HG03432 (cell line): ENCODE results near the gene GLOD4.

ENCODE experiments used
- ATAC-seq: cut with Tn5 transposase; IDR thresholded peaks from one replicate; pipeline ENCODE4 v1.9.1; 2021; ENCODE audit warnings: mild to moderate bottlenecking, moderate library complexity; ENCODE audit not compliant: unreplicated experiment

GLOD4 gene

DNA sequence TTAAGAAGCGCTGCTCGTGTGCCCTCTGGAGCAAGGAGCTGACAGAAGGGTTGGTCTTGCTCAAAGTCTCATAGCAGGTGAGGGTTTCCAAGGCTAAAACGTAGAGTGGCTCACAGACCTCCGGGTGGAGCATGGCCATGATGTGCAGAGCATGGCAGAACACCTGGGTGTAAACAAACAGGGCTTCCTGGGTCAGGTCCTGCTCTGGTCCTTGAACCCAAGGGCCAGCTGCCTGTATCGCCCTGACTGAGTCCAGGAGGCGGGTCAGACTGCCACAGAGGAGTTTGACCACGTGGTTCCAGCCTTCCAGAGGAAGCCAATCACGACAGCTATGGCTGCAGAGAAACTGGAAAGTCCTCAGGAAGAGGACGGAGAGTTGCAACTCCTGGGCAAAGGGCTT is 37.1 kb downstream of the GLOD4 start:
- ATAC-seq = no peak

DNA sequence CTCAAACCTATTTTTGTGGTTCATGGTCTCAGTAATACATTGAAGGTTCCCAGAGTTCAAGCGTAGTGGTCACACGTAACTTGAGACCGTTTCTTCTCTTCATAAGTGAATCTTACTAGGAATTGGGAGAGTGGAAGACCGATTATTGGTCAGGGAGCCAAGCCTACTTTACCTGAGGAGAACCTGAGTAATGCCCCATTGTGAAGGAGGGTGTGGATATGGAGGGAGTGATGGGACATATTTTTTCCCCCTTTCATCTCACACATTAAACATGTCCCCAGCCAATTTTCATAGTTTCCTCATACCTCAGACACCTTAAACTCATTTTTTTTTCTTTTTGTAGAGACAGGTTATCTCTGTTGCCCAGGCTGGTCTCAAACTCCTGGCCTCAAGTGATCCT is 38.9 kb downstream of the GLOD4 start:
- no peak for ATAC-seq

DNA sequence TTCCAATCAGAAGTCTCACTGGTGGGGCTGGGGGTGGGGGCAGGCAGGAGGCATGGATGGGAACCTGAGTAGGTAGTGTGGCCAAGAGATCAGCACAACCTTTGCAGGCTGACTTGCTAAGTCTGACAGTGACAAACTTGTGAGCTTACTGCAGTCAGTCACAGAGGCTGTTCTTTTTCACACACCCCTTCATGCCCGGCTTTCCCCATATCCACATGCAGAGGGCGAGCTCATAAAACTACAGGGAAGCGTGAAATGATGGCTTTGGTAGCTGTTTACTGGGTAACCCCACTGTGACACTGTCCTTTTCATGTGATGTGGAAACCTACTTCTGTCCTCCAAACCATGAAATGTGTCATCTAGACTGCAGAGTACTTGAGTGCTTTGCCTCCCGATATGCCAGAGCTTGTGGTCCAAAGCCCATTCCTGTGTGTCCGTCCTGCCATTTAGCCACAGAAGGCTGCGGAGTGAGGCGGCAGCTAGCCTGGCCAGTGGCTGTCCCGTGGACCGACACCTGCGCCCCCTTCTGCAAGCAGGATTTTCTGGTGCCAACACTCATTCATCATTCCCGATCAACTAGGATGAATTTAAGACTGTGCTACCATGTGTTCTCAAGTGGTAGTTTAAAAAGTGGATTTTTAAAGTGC is 39.8 kb downstream of the GLOD4 start:
- no peak for ATAC-seq

DNA sequence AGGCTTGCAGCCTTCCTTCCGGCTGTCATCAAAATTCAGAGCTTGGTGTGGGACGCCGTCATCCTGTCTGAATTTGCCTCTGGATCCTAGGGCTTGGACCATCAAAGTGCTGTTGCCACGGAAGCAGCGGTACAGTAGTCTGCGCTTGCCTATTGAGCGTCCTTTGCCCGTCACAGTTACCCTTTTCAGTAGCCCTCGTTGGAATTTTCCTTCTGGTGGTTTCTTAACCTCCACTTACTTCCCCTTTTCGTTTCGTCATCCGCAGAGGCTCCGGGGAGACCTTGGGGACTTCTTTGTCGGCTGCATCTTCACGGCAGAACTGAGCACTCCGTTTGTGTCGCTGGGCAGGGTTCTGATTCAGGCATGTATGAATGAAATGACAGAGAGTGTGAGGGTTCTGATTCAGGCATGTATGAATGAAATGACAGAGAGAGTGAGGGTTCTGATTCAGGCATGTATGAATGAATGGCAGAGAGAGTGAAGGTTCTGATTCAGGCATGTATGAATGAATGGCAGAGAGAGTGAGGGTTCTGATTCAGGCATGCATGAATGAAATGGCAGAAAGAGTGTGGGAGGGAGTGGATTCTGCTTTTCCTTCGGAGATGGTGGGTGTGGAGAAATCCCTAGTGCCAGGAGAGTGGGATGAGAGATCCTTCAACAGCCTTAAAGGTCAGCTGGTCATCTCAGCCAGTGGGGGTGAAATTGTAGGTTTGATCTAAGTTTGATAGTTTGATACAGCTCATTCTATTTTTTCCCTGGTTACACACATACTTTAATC is 41.7 kb downstream of the GLOD4 start:
- ATAC-seq = peak; percentile 68

DNA sequence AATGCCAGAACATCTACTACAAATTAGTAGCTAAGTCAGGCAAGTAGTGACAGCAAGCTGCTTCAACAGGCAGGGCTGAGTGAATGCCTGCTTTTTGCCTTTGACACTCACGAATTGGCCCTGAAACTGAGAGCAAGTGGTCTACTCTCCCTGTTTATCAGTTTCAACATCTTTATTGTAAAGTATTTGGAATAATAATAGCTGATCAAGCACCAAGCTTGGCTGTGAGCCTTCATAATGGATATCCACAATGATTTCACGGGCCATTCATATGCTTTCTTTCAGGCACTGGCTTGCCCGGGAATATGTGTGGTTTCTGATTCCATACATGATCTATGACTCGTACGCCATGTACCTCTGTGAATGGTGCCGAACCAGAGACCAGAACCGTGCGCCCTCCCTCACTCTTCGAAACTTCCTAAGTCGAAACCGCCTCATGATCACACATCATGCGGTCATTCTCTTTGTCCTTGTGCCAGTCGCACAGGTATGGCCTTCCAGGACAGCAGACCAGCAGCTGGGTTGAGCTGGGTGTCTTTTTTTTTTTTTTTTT is 44.4 kb downstream of the GLOD4 start:
- no peak for ATAC-seq

DNA sequence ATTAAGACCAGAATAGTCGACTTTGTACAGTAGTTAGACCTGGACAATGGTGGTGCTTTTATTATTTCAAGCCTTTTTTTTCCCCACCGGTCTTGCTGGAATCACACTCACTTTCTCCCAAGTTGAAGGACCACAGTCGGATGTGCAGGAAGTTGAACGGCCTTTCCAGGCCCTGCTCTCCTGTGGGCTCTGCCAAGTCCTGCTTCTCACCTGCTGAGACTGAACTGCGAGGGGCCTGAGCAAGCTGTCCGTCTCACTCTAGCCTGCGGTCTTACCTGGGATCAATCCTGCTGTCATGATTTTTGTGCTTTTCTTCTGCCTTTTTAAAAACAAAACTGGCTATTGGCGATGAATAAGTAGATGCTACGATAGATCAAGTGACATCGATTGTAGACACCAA is 48.3 kb downstream of the GLOD4 start:
- ATAC-seq = no peak

DNA sequence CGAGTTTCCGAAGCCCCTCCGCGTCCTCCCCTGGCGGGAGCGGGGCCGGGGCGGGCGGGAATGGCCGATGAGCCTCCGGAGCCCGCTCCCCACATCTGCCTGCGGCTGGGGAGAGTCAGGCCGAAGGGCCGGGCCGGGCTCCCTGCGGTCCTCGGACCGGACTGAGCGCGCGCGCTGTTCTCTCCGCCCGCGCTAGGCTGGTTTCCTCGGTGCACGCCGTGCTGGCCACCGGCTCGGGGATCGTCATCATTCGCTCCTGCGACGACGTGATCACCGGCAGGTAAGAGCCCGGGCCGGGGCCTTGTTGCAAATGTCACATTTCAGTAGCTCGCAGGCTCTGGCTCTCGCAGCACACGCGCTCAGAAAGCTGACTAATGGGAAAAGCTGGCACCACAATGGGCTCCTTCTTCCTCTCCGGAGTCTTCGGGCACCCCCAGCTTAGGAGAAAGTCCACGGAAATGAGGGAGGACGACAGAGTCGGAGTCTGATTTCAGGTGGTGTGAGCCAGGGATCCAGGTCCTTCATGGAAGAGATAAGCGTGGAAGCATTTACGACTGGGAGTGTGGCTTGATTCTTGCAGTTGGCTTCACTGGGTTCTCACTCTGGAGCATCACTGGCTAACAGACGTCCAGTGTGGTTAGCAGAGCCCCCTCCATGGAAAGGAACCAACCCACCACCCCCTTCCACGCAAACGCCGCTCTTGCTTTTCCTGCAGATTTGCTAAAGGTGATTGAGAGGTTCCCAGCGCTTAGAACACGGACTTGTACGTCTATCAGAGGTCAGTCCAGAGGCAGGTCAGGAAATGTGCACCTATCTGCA is 49.0 kb downstream of the GLOD4 start:
- peak; percentile 43 for ATAC-seq

DNA sequence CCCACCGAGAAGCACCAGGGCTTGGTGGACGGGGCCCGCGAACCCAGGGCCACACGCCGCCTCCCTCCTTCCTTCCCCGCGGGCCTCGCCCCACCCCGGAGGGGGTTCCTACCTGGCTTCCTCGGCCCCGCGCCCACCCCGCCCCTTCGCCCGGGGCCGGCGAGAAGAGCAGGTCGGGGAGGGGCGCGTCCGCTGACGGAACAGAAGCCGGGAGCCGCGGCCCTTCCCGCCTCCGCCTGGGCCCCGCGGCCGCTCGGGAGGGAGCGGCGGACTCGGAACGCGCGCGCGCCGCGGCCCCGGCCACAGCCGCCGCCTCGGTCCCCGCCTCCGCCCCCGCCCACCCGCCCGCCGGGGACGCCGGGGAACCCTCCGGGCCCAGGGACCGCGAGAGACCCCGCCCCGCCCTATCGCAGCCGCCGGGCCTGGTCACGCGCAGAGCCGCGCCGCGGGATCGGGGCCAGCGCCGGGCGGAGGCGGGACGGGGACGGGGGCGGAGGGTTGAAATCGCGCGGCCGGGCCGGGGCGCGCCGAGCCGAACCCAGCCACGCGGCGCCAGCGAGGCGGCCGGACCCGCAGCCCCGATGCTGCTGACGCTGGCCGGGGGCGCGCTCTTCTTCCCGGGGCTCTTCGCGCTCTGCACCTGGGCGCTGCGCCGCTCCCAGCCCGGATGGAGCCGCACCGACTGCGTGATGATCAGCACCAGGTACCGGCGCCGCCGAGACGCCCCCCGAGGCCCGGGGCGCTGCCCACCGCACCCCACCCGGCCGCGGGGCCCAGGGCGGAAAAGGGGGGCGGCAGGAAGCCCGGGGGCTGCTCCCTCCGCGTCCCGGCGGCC is 49.8 kb downstream of the GLOD4 start, which contains the start of gene TLCD3A:
Gene TLCD3A (plus strand): TSS at position 530 of the 835 bp plus-strand sequence. CDS start 52 bp downstream, at position 582.
- ATAC-seq = peak; percentile 65

DNA sequence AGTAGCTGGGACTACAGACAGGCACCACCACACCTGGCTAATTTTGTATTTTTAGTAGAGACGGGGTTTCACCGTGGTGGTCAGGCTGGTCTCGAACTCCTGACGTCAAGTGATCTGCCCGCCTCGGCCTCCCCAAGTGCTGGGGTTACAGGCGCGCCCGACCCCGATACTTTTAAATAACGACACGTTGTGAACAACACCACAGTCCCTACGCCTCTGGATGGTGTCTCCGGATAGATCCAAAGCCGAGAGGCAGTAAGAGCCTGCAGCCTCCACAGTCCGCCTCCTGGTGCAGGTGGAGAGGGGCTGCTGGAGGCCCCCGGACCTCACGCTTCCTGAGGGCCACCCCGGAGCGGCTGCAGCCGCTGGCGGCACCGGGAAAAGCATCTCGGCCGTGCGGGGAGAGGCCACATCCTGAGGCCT is 50.4 kb downstream of the GLOD4 start:
- ATAC-seq = no peak

DNA sequence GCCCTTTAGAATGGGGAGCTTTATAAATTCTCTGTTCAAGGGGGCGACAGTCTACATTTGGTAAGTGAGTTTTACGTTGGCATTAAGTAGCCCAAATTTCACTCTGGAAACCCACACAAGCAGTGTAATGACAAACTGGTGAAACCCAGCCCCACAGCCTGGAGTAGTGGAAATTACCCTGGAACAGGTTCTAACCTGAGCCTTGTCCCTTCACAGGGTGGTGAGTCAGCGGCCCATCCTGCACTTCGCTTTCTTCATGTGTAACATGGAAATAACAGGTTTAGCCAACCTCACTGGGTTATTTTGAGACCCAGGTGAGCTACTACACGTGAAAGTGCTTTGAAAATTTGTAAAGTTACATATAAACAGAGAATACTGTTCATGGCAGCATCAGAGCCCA is 53.2 kb downstream of the GLOD4 start:
- ATAC-seq = no peak

DNA sequence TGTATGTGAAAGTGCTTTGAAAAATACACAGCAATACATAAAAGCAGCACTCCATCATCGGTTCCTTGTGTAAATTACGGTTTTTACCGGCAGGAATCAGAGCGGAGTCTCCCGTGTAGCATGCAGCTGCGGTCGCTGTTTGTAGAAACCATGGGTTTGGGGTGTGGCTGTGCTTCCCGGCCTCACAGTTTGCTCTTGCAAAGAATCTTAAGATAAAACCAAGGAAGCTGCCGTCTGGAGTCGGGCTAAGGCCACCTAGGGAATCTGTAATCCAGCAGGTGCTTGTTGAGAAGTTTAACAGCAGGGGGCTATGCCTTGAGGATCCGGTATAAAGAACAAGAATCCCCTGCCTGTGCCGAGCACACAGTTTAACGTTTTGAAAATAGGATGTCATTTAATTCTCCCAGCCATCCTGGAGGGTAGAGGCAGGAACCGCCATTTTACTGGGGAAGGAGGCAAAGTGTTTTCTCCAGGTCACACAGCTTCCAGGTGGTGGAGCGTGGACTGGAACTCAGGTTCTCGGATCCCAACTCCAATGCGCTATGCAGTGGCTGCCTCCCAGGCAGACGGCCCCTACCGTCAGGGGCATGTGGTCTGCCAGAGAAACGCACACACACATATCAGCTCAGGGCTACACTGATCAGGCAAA is 55.7 kb downstream of the GLOD4 start:
- ATAC-seq = no peak

DNA sequence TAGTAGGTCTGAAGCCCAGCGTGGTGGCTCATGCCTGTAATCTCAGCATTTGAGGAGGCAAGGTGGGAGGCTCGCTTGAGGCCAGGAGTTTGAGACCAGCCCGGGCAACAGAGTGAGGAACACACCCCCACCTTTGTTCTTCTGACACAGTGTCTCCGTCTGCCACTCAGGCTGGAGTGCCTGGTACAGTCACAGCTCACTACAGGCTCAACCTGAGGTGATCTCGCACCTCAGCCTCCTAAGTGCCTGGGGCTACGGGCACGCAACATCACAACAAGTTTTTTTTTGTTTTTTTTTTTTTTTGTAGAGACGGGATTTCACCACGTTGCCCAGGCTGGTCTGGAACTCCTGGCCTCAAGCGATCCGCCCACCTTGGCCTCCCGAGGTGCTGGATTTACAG is 56.3 kb downstream of the GLOD4 start:
- ATAC-seq = no peak

DNA sequence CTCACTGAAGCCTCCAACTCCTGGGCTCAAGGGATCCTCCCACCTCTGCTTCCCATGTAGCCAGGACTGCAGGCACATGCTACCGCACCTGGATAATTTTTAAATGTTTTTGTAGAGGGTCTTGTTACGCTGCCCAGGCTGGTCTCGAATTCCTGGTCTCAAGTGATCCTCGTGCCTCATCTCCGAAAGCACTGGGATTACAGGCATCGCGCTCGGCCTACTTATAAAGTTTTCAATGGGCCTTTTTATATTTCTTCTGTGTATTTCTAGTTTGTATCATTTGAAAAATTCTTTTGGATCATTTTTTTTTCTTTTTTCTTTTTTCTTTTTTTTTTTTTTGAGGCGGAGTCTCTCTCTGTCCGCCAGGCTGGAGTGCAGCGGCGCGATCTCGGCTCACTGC is 57.0 kb downstream of the GLOD4 start:
- ATAC-seq = no peak

DNA sequence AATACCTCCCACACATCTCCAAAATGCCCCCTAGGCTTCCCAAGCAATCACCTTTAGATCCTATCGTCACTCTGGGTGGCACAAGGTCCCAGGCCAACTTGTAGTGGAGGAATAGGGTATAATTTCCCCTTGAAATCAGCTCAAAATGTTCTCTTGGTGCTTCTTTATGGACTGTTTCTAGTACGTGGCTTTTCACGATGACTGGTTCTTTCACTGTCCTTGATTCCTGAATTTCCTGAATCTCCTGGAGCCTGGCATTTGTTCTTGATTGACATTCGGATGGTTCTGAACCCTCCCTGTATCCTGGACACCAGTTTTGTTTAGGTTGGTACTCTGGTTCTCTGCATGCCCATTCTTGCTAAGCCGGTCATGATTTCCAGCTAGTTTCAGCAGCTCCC is 60.5 kb downstream of the GLOD4 start:
- no peak for ATAC-seq

DNA sequence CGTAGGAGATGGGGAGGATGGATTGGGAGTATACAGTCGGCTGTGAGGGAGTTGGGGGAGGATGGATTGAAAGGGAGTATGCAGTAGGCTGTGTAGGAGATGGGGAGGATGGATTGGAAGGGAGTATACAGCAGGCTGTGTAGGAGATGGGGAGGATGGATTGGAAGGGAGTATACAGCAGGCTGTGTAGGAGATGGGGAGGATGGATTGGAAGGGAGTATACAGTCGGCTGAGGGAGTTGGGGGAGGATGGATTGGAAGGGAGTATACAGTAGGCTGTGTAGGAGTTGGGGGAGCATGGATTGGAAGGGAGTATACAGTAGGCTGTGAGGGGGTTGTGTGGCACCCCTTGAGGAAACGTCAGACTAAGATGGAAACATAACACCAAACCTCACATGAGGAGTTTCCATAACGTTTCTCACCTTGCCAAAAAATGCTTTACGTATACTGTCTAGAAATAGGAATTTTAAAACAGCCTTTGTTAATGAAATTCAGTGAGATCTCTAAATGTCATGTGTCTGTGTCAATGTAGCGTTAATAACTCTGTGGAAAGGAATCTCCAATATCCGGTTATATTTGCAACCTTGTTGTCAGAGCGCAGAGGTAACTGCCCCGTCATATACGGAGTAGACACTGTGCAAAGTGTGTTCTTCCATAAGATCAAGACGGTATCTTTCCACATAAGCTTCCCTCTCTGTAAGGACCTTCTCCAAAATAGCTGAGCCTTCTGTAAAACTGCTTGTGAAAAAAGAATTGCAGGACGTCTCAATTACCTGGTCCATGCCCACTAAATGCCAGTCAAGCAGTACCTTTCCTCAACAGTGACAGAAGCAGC is 61.2 kb downstream of the GLOD4 start:
- no peak for ATAC-seq

DNA sequence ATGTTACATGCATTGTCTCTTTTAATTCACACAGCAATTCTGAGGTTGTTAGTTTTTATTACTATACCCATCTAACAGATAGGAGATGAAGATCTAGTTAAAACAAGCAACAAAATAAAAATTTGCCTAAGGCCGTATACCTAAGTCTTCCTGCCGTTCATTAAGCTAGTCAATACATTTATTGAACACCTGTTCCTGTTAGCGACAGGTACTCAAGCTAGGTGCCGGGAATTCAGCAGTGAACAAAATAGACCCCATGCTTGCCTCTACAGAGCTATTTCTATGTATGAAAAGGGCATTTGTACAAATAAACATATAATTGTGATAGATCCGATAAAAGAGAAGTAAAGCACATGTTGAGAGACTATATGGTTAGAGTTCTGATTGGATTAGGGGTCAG is 64.0 kb downstream of the GLOD4 start:
- ATAC-seq = no peak
